ENCODE results near the gene FANCB.

GRCh38 chrX:14915596-14915995 is 42.7 kb upstream of the FANCB start:
- no peak for TF ChIP-seq EZH2 (optimal IDR thresholded peaks at IDR 0.05; ENCODE audit: low read depth, low read length)
- no peak for TF ChIP-seq CTCF (IDR thresholded peaks at IDR 0.05; ENCODE audit: low read length)
- TF ChIP-seq EZH2phosphoT487 (IDR thresholded peaks at IDR 0.05; ENCODE audit: low read length) = no peak

Measured in MM.1S (cell line).